HG03575 (cell line): Measurements from ENCODE around the gene CLMN.
A peak's percentile ranks its signal among the peaks of the same experiment; 100 is the strongest.

Source experiments
- ATAC-seq: cut with Tn5 transposase; IDR thresholded peaks from one replicate; pipeline ENCODE4 v1.9.1; 2021; ENCODE audit not compliant: unreplicated experiment, insufficient number of reproducible peaks, low FRiP score; ENCODE audit errors: extremely low read depth

CLMN gene

DNA sequence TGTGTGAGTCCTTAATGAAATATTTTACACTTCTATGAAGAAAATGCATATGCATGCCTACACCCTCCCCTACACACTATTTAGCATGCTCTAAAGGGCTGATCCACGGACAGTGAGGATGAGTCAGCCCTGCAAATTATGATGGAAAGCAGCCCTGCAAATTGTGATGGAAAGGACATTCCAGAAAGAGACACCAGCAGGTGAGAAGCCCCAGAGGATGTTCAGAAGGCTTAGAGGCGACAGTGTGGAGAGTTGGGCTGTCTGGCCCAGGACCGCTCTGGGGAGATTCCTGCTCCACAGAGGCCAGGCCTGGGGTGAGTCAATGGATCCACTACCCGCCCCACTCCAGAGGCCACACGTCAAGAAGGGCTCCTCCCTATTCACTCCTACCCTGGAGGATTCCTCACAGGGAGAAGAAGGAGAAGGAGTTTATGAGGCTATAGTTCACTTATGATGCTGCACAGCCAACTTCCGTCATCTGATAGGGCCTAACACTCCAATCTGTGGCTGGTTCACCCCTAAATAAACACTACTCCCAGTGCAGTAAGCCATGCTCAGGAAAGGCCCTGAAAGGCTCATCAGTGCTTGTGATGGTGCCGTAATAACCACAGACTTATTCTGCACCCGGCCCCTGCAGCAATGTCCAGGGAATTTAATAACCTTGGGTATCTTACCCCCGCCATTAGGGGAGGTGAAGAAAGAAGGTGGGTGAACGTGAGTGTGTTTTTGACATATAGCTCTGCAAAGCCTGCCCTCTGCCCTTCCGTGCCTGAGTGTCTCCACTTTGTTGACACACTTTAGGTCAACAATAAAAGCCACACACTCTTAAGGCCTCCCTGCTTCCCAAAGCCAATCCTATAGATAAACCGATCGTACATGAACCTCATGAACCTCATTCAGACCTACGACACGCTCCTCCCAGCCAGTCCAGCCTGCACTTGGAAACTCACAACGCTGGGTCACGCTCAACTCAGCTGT lies 46.4 kb downstream of the CLMN start:
- no peak for ATAC-seq

DNA sequence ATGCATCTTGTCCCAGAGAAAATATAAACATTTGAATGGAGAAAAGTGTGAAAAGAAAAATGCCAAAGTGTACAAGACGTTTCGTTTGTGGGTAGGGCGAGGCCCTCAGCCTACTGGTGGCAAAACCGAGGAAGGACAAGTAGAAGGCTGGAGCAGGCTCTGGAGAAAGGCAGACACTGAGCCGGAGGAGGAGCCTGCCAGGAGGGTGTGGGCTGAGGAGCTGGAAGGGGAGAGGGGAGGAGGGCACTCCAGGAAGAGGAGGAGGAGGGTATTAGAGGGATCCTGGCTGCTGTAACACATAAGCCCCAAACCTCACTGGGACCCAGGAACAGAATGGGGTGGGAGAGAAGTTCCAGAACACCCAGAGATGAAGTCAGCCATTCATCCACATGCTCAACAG lies 47.7 kb downstream of the CLMN start:
- no peak for ATAC-seq

DNA sequence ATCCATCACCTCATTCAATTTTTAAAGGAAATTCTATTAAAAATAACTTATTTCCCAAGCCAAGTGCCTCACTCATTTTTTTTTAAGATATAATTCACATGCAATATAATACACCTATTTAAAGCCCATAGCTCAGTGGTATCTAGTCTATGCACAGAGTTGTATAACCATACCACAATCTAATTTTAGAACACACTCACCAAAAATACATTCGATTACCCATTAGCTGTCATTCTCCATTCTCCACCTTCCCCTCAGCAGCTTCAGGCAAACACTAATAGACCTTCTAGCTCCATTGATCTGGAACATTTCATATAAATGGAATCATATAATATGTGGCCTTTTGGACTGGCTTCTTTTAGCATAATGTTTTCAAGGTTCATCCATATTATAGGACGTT lies 49.5 kb downstream of the CLMN start:
- ATAC-seq, result peak; percentile 36

DNA sequence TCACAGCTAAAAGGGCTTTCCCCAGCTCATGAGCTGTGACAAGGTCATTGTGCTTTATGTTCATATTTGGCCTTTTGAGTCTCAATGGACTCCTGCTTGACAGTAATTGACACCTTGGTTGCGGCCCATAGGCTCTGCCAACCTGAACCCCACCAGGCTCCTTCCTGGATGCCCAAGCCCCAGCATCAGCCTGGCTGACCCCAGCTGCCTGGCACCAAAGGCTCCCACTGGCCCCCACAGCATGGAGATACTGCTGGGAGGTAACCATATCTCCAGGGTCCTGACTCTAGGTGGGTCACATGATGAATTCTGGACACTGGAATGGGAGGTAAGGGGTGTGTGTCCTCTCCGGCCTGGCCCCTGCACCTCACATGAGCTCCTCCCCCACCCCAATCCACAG lies 50.2 kb downstream of the CLMN start:
- ATAC-seq, result no peak

DNA sequence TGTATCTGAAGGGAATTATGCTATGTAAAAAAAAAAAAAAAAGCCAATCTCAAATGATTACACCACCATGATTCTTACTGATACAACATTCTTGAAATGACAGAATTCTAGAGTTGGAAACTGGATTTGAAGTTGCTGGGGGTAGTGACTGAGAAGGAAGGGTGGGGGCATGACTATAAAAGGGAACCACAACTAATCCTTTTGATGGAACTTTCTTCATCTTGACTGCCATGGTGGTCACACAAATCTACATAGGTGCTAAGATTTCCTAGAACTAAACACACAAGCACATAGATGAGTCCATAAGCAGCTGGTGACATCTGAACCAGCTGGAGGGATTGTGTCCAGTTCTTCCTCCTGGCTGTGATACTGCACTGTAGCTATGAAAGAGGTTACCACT lies 51.4 kb downstream of the CLMN start:
- ATAC-seq, result no peak

DNA sequence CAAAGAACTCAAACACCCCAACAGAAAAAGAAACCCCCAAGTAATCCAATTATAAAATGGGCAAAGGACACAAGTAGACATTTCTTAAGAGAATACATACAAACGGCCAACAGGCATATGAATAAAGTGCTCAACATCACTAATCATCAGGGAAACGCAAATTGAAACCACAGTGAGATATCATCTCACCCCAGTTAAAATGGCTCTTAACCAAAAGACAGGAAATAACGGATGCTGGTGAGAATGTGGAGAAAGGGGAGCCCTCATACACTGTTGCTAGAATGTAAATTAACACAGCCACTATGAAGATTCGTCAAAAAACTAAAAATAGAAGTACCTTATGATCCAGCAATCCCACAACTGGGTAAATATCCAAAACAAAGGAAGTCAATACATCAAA lies 52.4 kb downstream of the CLMN start:
- ATAC-seq, result no peak

DNA sequence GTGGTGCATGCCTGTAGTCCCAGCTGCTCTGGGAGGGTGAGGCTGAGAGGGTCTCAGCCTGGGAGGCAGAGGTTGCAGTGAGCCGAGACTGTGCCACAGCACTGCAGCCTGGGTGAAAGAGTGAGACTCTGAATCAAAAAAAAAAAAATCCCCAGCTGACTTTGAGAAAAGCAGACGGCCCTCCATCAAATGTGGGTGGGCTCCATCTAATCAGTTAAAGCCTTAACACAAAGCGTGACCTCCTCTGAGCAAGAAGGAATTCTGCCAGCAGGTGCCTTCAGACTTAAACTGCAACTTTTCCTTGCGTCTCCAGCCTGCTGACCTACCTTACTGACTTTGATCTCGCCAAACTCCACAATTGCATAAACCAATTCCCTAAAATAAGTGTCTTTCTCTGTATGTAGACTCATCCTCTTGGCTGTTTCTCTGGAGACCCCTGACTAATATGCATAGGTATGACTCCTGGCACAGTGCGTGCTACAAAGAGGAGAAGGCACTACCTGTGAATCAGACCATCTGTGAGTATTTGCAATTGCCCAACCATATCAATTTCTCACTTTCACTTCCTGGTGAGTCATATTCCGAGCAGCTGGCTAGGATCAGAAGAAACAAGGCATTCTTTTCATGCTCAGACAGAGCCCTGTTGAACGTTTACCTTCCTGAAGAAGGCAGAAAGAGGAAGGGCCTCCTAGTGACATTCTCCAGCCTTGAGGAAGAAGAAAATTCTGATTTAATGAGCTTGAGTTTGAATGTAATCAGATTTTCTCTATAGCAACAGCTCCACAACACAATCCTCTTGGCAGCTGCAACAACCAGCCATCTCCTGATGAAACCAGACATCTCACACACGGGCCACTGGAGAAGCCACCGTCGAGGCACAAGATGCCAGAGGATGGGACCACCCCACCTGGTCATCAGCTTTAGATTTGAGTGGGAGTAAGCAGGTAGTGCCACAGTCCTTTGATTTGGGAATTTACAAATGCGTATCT lies 54.3 kb downstream of the CLMN start:
- ATAC-seq, result peak; percentile 83

DNA sequence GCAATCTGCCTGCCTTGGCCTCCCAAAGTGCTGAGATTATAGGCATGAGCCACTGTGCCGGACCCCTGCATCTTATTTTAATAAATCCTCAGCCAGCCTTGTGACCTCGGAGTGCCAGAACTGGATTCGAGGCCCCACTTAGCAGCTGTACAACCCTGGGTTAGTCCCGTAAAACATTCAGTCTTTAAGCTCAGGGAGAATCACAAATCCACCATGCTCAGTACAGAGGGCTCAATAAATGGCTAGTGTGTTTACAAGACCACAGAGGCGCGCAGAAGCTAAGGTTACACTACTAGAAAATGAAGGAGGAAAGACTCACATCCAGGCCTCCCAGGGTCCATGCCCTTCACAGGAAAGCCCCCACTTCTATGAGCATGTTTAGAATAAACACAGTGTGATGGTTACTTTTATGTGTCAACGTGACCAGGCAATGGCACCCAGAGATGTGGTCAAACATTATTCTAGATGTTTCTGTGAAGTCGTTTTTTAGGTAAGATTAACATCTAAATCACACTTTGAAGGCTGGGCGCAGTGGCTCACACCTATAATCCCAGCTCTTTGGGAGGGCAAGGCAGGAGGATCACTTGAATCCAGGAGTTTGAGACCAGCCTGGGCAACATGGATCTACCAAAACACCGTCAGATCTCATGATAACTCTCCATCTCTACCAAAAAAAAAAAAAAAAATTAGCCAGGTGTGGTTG lies 55.3 kb downstream of the CLMN start:
- no peak for ATAC-seq

DNA sequence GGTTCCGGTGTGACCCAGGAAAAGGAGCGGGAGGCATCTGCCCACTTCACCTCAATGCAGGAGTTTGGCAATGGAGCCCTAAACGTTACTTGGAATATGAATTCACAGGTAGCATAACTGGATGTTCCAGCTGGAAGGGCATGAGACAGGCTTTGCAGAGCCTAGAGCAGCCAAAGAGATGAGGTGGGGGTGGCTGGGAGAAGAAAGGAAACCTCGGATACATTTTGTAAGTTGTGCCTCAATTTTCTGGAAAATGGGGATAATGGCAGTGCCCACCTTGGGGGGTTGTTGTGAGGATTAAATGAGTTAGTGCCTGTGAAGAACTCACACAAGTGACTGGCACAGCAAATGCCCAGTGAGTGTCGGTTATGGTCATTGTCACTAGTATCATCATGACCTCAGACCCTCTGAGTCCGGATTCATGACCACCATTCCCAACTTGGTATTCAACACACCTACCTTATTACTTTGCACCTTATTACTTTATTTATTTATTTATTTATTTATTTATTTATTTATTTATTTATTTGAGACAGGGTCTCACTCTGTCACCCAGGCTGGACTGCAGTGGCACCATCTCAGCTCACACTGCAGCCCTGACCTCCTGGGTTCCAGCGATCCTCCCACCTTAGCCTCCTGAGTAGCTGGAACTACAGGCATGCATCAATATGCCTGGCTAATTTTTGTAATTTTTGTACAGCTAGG lies 56.0 kb downstream of the CLMN start:
- no peak for ATAC-seq

DNA sequence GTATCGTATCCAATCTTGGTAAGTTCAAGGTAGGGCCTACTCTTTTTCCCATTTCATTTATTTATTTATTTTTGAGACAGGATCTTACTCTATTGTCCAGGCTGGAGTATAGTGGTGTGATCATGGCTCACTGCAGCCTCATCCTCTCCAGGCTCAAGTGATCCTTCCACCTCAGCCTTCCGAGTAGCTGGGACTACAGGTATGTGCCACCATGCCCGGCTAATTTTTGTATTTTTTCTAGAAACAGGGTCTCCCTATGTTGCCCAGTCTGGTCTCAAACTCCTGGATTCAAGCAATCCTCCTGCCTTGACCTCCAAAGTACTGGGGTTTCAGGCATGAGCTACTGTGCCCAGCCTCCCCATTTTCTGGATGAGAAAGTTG lies 57.2 kb downstream of the CLMN start:
- ATAC-seq, result no peak

DNA sequence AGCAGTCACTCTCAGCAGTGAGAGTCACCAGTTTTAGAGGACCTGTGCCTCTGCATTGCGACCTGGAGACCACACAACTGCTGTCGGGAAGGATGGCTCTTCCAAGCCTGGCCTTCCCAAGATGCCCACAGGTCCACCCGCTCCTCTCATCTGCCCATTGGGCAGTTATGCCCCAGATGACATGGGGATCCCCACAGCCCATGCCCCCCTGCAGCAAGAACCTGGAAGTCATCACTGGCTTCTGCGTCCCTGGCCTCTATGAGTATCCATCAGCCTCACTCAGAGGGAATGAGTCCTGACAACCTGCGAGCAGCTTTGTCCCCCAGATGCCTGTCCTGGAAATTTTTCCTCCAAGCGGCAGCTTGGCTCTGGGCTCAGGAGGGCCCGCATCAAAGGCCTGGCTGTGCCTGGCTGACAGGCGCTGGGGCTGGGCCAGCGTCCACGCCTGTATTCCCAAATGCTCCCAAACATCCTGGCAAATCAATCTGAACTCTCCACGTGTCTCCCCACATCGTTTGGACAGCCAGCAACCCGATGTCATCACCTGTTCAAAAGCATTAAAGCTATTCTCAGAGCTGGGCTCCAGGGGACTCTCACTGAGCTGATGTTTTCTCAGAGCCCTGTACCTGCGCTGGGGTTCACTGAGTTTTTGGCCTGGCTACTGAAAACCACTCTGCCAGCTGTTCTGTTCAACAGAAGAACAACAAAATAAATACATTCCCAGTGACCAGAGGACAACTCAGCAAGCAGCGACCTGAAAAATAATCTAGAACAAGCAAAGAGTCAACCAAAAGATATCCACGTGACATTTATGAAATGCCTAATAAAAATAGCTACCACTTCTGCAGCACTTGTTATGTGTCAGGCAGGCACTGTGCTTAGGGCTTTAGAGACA lies 57.8 kb downstream of the CLMN start:
- ATAC-seq, result no peak

DNA sequence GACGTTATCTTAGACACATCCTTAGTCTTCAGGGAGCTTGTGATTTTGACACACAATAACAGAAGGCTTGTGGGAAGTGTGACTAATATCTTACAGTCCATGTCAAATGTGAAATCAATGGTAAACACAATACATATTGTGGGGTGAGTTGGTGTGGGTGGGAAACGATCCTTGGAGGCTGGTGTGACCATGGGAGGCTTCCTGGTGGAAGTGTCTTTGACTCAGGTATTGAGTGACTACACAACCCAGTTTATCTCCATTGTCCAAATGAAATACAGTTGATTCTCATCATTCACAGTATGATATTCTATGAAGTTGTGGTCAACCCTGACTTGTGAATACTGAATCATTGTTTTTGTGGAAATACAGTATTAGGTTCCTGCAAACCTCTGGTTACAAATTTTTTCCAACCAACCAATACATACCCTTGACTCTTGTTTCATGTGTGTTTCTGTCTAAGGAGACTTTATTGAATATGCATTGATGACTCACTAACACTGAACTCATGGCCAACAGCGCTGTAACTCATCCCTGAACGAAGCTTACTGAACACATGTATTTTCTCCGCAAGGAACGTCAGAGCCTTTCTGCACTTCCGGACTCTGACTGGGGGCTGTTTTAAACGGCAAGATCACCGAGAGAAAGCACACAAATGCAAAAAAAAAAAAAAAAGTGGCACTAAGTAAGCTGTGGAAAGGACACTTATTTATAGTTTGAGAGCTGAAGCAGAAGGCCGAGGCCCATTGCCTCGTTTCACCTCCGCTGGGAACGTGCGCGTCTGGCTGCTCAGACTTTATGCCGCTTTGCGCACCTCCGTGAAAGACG lies 59.0 kb downstream of the CLMN start:
- no peak for ATAC-seq

DNA sequence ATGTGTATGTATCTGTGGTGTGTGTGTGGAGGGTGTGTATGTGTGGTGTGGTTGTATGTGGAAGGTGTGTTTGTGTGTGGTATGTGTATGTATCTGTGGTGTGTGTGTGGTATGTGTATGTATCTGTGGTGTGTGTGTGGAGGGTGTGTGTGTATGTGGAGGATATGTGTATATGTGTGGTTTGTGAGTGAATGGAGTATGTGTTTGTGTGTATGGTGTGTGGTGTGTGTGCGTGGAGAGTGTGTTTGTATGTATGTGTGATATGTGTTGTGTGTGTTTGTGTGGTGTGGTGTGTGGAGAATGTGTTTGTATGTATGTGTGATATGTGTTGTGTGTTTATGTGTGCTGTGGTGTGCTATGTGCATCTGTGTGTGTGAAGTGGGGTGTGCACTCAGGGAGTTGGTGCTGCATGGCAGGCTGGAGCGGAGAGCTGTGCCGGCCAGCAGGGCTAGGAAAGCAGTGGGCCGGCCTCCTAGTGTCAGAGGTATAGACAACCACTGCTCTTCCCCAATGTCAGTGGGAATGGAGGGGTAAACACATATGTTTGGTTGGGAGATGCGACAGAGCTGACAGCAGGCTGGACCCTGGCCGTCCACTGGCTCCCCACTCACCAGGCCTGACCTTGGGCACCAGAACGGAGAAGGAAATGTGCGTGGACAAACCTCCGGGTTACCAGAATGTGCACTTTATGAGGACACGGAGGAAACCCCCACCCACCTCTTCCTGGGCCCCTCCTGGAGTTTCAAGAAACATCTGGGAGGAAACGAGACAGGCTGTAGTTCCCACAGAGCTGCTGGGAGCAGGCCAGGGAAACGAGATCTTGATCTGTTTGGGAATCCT lies 60.7 kb downstream of the CLMN start:
- ATAC-seq, result no peak

DNA sequence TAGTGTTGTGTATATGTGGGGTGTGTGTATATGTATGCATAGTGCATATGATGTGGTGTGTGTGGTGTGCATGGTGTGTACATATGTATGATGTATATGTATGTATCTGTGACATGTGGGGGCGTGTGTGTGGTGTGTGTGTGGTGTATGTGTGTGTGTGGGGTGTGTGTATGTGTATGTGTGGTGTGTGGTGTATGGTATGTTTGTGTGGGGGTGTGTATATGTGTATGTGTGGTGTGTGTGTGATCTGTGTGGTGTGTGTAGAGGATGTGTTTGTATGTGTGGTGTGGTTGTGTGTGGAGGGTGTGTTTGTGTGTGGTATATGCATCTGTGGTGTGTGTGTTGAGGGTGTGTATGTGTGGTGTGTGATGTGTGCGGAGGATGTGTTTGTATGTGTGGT lies 61.6 kb downstream of the CLMN start:
- no peak for ATAC-seq

DNA sequence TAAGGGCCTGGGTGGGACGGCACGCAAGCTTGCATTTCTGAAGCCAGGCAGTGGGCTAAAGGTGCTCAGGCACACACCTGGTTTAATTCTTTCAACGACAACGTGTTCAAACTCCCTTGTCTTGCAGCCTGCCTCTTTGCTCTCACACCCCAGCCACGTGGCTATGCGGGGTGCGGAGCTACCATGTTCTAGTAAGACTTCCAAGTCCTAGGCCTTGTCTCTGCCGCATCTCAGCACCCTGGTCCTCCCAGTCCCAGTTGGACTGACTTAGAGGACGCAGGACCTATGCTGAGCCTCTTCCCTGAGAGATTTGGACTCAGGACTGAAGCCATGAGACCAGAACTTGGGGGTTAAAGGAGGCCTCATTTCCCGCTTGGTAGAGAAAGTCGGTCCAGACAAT lies 62.2 kb downstream of the CLMN start:
- ATAC-seq, result no peak

DNA sequence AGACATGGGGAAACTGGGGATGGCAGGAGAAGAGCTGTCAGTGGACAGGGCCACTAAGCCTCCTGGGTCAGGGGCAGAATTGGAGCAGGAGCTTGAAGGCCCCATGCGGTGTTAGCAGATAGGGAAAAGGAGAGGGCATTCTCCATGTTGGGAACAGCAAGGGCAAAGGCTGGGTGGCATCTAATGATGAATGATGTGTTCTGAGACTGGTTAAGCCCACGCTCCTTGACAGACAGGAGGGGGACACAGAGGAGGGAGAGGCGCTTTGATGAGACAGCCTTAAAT lies 63.0 kb downstream of the CLMN start:
- ATAC-seq, result no peak
